A172 (cell line): Measurements from ENCODE around the gene HSFX2. TPM values are rescaled to one million over a fixed set of nuclear protein-coding genes. Genes with fewer than 3 reads are reported as not detected.
"Not testable (repeated sequence)": the region's sequence is repeated elsewhere in the genome, so short reads cannot be mapped to it uniquely, and the experiment has no call there.

Experiments
- DNase-seq: peaks from one replicate; pipeline ENCODE4 v3.0.0-alpha.2; 2015; ENCODE audit warnings: low spot score
- total RNA-seq: library from RNA; depleted of rRNA; stranded (reverse); fragments of >200 nt; shearing (Covaris generic); gene quantifications from 2 replicates; pipeline ENCODE4 v1.2.3, GENCODE V29; 2014

HSFX2 gene
- total RNA-seq, 1 experiment from 2014 or later: not detected

- not testable (repeated sequence) for DNase-seq
Observed at GRCh38 chrX:149590993-149591392, 4.1 kb downstream of the HSFX2 start.

- not testable (repeated sequence) for DNase-seq
Observed at GRCh38 chrX:149587359-149587758, 7.8 kb downstream of the HSFX2 start, which contains the start of gene MAGEA9B. Gene MAGEA9B (minus strand): TSS chrX:149587459. CDS start chrX:149583179, 4,280 bp downstream.

GRCh38 chrX:149585631-149586030 is 9.5 kb downstream of the HSFX2 start:
- DNase-seq: not testable (repeated sequence)

GRCh38 chrX:149573456-149573855 is 21.7 kb downstream of the HSFX2 start:
- not testable (repeated sequence) for DNase-seq

GRCh38 chrX:149572743-149573142 is 22.4 kb downstream of the HSFX2 start:
- DNase-seq: no peak

- no peak for DNase-seq
Observed at GRCh38 chrX:149571770-149572169, 23.3 kb downstream of the HSFX2 start.

- no peak for DNase-seq
Observed at GRCh38 chrX:149570668-149571067, 24.4 kb downstream of the HSFX2 start.

GRCh38 chrX:149569770-149570169 is 25.3 kb downstream of the HSFX2 start:
- no peak for DNase-seq

- DNase-seq: no peak
Observed at GRCh38 chrX:149568701-149569296, 26.3 kb downstream of the HSFX2 start.

GRCh38 chrX:149567621-149568417 is 27.3 kb downstream of the HSFX2 start:
- no peak for DNase-seq

GRCh38 chrX:149563359-149563758 is 31.8 kb downstream of the HSFX2 start:
- DNase-seq: no peak

GRCh38 chrX:149555251-149555650 is 39.9 kb downstream of the HSFX2 start:
- not testable (repeated sequence) for DNase-seq

- not testable (repeated sequence) for DNase-seq
Observed at GRCh38 chrX:149551939-149552248, 43.2 kb downstream of the HSFX2 start.

GRCh38 chrX:149551245-149551938 is 43.7 kb downstream of the HSFX2 start:
- DNase-seq: not testable (repeated sequence)

GRCh38 chrX:149550454-149550853 is 44.7 kb downstream of the HSFX2 start:
- DNase-seq: not testable (repeated sequence)

- DNase-seq: not testable (repeated sequence)
Observed at GRCh38 chrX:149549701-149550100, 45.4 kb downstream of the HSFX2 start, which contains the start of gene HSFX3. Gene HSFX3 (minus strand): TSS chrX:149549924. CDS start chrX:149549852, 72 bp downstream.

GRCh38 chrX:149547782-149548181 is 47.3 kb downstream of the HSFX2 start:
- not testable (repeated sequence) for DNase-seq

GRCh38 chrX:149546962-149547361 is 48.2 kb downstream of the HSFX2 start:
- not testable (repeated sequence) for DNase-seq

GRCh38 chrX:149545545-149546543 is 49.3 kb downstream of the HSFX2 start:
- DNase-seq: not testable (repeated sequence)
